Calu3 (cell line): Measurements from ENCODE around the gene ST6GALNAC3. TPM values are rescaled to one million over a fixed set of nuclear protein-coding genes. Genes with fewer than 3 reads are reported as not detected.

Source experiments
- BruUV-seq: library from RNA; stranded (reverse); fragments of 400-500 nt; replicated peaks from 2 replicates; lab custom pipeline; 2021; lab: Mats Ljungman, UMichigan
- CTCF ChIA-PET: fragments of 300-600 bp; sonication (Branson Sonifier 250); formaldehyde crosslinking; loops from one replicate; lab custom pipeline; 2022; ENCODE audit warnings: antibody characterized with exemption; lab: Charles Lee
- DNase-seq: peaks from one replicate; pipeline ENCODE4 v3.0.0; 2022
- H3K27ac Mint-ChIP-seq: one replicate; pipeline ENCODE4 v1.8.0; 2022; ENCODE audit warnings: mixed read lengths; ENCODE audit not compliant: unreplicated experiment
- H3K27me3 Mint-ChIP-seq: one replicate; pipeline ENCODE4 v1.8.0; 2022; ENCODE audit warnings: mixed read lengths; ENCODE audit not compliant: unreplicated experiment
- H3K36me3 Mint-ChIP-seq: one replicate; pipeline ENCODE4 v1.8.0; 2022; ENCODE audit warnings: mild to moderate bottlenecking, moderate library complexity, mixed read lengths; ENCODE audit not compliant: insufficient read depth, unreplicated experiment
- H3K4me1 Mint-ChIP-seq: one replicate; pipeline ENCODE4 v1.8.0; 2022; ENCODE audit warnings: mild to moderate bottlenecking, low read depth, mixed read lengths; ENCODE audit not compliant: unreplicated experiment
- H3K4me3 Mint-ChIP-seq: one replicate; pipeline ENCODE4 v1.8.0; 2022; ENCODE audit warnings: mild to moderate bottlenecking, low read depth, moderate library complexity, mixed read lengths; ENCODE audit not compliant: unreplicated experiment
- H3K9me3 Mint-ChIP-seq: one replicate; pipeline ENCODE4 v1.8.0; 2022; ENCODE audit warnings: low read depth, mixed read lengths; ENCODE audit not compliant: unreplicated experiment
- intact Hi-C: fragments of 100-400 bp; cut with micrococcal nuclease; formaldehyde crosslinking; loops from one replicate; pipeline ENCODE4 v1.10.0; 2022; ENCODE audit not compliant: unreplicated experiment
- total RNA-seq: library from RNA; stranded (reverse); gene quantifications from 2 replicates; pipeline ENCODE4 v1.2.3, GENCODE V29; 2022
- TF ChIP-seq, protein P1 (sequence below): fragments of 200-600 bp; IDR thresholded peaks from one replicate; pipeline ENCODE4 v1.8.0; 2022; ENCODE audit warnings: antibody characterized with exemption; ENCODE audit not compliant: unreplicated experiment

Gene ST6GALNAC3
- total RNA-seq, 1 experiment from 2014 or later, result 0.87 TPM

DNA sequence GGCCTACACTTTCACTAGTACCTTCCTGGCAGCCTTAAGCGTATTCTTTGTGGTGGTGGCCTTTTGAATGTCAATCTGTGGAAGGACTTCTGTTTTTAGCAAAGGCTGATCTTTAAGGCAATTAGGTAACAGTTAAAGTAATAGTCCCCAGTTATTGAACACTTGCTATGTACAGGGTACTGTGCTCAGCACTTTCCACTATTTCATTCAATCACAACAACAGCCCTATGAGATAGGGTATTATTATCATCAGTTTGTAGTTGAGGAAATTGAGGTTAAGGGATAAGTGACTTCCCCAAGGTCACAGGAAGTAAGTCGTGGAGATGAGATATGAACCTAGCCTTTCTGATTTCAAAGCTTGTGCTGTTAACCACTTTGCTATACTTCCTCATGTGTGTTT is 185.7 kb downstream of the ST6GALNAC3 start:
- no peaks in the 10 kb centered on the region for H3K4me1 Mint-ChIP-seq

GRCh38 chr1:76262601-76263000 is 188.1 kb downstream of the ST6GALNAC3 start:
- Mint-ChIP-seq H3K4me1 (no peaks in the 10 kb centered on the region), H3K27me3 (no peaks in the 10 kb centered on the region), H3K27ac (no peak overlapping the region), H3K9me3 (peaks cover 3% of the 10 kb centered on the region), H3K36me3 (no peaks in the 10 kb centered on the region), H3K4me3 (no peak overlapping the region)
- DNase-seq, result no peak
- BruUV-seq, result no TSS peak
- TF ChIP-seq, protein P1, sequence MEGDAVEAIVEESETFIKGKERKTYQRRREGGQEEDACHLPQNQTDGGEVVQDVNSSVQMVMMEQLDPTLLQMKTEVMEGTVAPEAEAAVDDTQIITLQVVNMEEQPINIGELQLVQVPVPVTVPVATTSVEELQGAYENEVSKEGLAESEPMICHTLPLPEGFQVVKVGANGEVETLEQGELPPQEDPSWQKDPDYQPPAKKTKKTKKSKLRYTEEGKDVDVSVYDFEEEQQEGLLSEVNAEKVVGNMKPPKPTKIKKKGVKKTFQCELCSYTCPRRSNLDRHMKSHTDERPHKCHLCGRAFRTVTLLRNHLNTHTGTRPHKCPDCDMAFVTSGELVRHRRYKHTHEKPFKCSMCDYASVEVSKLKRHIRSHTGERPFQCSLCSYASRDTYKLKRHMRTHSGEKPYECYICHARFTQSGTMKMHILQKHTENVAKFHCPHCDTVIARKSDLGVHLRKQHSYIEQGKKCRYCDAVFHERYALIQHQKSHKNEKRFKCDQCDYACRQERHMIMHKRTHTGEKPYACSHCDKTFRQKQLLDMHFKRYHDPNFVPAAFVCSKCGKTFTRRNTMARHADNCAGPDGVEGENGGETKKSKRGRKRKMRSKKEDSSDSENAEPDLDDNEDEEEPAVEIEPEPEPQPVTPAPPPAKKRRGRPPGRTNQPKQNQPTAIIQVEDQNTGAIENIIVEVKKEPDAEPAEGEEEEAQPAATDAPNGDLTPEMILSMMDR, result no peak
- CTCF ChIA-PET, result no interaction called here
- intact Hi-C loops, result no loop called here

More for the DNA sequence above, 185.7 kb downstream of the ST6GALNAC3 start:
- Mint-ChIP-seq H3K4me3 (no peak overlapping the region), H3K36me3 (no peaks in the 10 kb centered on the region), H3K9me3 (peaks cover 3% of the 10 kb centered on the region), H3K27me3 (no peaks in the 10 kb centered on the region), H3K27ac (no peak overlapping the region)
- TF ChIP-seq, protein P1, result no peak
- DNase-seq, result no peak
- intact Hi-C loops, result no loop called here
- CTCF ChIA-PET, result interaction anchor here (0.6 kb wide), 1 partner anchor 1633 kb away, joined by 3 read pairs; no protein-coding TSS in a partner anchor
- BruUV-seq, result no TSS peak

- no TSS peak for BruUV-seq
- Mint-ChIP-seq H3K4me1 (no peaks in the 10 kb centered on the region), H3K27ac (no peak overlapping the region)
Observed at GRCh38 chr1:76264642-76265041, 190.1 kb downstream of the ST6GALNAC3 start.

DNA sequence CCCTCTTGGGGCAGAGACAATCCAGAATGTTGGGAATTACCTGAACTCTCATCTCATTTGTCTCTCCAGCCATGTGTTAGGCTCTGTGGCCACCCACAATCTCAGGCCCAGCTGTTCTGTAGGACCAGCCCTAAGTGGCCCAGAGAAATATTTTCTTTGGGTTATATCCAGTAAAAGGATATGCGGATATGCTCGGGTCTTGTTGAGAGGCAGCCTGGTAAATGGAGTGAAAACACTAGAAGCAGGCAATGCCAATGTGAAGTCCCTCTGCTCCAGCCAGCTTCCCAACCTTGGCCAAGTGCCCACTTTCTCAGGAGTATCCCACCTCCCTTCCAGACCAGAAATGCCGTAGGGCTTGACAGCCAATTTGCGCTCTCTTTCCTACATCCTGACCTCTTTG is 192.2 kb downstream of the ST6GALNAC3 start:
- no TSS peak for BruUV-seq
- Mint-ChIP-seq H3K27ac (no peak overlapping the region), H3K4me1 (no peaks in the 10 kb centered on the region), H3K27me3 (no peaks in the 10 kb centered on the region), H3K36me3 (no peaks in the 10 kb centered on the region), H3K9me3 (peaks cover 3% of the 10 kb centered on the region), H3K4me3 (no peak overlapping the region)
- DNase-seq, result no peak
- intact Hi-C loops, result no loop called here
- TF ChIP-seq, protein P1, result no peak
- CTCF ChIA-PET, result no interaction called here

More at GRCh38 chr1:76264642-76265041, 190.1 kb downstream of the ST6GALNAC3 start:
- Mint-ChIP-seq H3K4me3 (no peak overlapping the region), H3K9me3 (peaks cover 3% of the 10 kb centered on the region), H3K27me3 (no peaks in the 10 kb centered on the region), H3K36me3 (no peaks in the 10 kb centered on the region)
- TF ChIP-seq, protein P1, result no peak
- DNase-seq, result no peak
- intact Hi-C loops, result no loop called here
- CTCF ChIA-PET, result no interaction called here
